Gastrocnemius medialis (tissue), 4 donors: Measurements from ENCODE around the gene TAF1B.

Experiments
- POLR2A ChIP-seq, 2 donors: fragments of 450-650 bp; IDR thresholded peaks; one replicate each; pipeline ENCODE4 v1.6.1; 2017; ENCODE audit warnings: antibody characterized with exemption in 2 of 2, mild to moderate bottlenecking in 2 of 2, moderate library complexity in 2 of 2
- TF ChIP-seq, protein P1 (sequence below), 5 experiments: fragments of 450-650 bp in 3 of 5; fragments of 200-600 bp in 2 of 5; sonication (generic) in 2 of 5; IDR thresholded peaks in 4 of 5; conservative IDR thresholded peaks in 1 of 5; 1 replicate in 4 of 5; 2 replicates in 1 of 5; pipeline ENCODE4 v1.5.1; 2016 to 2019; ENCODE audit warnings: antibody characterized with exemption in 5 of 5, mild to moderate bottlenecking in 3 of 5, moderate library complexity in 3 of 5

DNA sequence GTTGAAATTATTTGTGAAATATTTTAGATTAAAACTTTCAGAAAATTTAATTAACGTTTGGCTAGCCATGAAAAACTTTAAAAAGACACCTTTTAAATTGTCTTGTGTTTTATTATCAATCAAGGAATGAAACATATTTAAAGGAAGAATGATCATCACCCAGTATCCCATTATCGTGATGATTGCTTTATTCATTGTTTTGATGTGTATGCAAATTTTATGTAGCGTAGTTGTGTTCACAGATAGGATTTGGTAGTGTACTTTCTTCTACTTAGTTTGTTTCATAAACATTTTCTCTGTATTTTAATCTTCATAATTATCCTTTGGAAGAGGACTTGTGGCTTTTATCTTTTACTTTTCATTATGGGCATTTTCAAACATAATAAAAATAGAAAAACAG, 116.0 kb downstream of the TAF1B start:
- TF ChIP-seq, protein P1, sequence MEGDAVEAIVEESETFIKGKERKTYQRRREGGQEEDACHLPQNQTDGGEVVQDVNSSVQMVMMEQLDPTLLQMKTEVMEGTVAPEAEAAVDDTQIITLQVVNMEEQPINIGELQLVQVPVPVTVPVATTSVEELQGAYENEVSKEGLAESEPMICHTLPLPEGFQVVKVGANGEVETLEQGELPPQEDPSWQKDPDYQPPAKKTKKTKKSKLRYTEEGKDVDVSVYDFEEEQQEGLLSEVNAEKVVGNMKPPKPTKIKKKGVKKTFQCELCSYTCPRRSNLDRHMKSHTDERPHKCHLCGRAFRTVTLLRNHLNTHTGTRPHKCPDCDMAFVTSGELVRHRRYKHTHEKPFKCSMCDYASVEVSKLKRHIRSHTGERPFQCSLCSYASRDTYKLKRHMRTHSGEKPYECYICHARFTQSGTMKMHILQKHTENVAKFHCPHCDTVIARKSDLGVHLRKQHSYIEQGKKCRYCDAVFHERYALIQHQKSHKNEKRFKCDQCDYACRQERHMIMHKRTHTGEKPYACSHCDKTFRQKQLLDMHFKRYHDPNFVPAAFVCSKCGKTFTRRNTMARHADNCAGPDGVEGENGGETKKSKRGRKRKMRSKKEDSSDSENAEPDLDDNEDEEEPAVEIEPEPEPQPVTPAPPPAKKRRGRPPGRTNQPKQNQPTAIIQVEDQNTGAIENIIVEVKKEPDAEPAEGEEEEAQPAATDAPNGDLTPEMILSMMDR (IDR thresholded peaks at IDR 0.05 in 4 of 5, conservative IDR thresholded peaks at IDR 0.05 in 1 of 5) = no peak
- no peak for TF ChIP-seq POLR2A (IDR thresholded peaks at IDR 0.05)
